HG02571 (cell line): ENCODE data around the gene PBX4.

Experiments used
- ATAC-seq: cut with Tn5 transposase; IDR thresholded peaks from one replicate; pipeline ENCODE4 v1.9.1; 2021; ENCODE audit warnings: mild to moderate bottlenecking, moderate library complexity; ENCODE audit not compliant: unreplicated experiment

PBX4 gene

DNA sequence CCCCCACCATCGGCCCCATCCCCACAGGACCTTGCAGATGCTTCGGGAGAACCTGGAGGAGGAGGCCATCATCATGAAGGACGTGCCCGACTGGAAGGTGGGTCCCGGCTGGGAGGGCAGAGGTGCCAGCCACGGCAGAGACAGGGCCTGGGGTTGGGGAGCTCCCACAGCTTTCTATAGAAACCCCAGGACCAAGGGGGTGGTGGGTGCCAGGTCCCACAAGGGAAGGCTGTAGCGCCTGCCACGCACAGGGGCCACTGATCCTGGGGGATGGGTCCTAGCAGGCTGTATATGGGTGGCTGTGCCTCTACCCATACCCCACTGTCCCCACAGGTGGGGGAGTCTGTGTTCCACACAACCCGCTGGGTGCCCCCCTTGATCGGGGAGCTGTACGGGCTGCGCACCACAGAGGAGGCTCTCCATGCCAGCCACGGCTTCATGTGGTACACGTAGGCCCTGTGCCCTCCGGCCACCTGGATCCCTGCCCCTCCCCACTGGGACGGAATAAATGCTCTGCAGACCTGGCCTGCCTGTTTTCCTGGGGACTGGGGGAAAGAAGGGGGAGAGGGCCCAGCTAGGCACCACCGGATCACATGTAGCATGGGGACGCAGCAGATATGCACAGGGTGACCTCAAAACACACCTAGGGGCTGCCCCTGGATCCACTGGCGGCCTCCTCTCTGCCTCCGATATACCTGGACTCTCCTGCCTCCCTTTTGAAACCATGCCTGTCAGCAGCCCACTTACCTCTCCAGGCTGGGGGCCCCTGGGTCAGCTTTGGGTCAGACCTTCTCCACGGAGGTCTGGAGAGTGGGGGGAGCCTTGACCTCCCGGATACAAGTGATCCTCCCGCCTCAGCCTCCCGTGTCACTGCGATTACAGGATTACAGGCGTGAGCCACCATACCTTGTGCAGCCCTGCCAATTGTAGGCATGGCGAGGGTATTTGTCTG lies 90.5 kb downstream of the PBX4 start:
- no peak for ATAC-seq

DNA sequence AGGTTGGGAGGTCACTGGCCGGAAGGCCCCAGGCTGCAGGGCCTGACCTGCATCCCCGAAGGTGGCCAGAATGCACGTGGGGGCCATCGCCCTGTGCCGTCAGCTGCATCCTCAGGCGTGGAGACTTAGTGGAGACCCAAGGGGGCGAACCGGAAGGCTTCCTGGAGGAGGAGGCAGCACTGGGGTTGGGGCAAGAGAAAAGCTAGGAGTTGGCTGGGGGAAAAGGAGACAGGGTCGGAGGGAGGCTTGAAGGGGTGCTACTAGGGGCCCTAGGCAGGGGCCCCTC lies 91.2 kb downstream of the PBX4 start:
- no peak for ATAC-seq

DNA sequence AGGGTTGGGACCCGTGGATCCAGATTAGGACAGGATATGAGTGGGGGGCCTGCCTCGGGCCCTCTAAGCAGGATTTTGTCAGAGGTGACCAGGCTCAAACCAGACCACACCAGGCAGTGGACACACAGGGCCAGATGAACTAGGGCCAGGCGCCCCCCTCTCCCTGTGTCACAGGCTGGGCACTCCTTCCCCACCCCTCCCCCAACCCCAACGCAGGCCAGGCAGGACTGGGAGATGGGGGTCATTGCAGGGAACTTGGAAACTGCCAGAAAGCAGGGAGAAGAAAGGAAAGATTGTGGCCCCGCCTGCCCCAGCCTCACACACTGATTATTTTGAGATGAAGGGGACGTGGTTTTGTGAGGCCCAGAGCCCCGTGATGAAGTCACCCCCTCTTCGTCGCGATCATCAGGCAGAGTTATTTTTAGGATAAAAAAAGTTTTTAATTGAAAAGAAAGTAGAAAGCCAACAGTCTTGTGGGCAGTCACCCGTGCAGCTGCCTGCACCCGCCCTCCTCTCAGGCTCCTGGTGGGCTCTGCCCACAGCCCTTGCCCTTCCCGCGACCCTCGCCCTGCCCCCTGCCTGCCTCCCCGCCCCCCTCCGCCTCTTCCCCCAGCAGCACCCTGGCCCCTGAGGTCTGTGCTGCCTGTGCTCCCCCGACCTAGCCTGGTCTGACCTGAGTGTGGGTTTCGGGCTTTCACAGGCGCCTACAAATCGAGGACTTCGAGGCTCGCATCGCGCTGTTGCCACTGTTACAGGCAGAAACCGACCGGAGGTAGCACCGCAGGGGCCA lies 91.7 kb downstream of the PBX4 start:
- no peak for ATAC-seq

DNA sequence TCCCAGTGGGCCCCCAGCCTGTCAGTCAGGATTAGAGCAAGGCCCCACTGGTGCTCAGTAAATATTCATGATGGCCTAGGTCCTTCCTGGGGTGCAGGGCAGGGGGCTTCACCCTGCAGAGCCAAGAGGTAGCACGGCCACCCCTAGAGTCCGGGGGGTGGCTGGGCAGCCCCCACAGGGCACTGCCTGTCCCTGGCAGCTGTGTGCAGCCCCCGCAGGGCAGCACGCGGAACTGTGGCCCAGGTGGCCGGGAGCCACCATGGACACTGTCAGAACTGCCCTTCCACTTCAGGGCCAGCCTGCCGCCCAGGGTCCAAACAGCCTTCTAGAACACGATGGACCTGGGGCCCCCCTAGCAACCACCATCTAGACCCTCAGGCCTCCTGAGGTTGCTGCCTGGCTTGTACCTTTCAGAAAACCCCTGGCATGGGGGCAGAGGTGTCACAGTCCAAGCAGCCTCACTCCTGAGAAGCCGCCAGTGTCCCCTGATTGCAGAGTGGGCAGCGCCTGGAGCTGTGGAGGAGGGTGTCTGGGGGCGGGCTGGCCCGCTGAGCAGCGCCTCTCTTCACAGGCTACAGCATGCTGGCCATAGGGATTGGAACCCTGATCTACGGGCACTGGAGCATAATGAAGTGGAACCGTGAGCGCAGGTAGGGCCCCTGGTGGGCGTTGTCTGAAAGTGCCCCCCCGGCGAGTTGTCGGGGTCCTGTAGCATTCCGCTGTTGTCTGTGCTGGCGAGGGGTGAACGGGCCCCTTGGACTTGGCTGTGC lies 92.7 kb downstream of the PBX4 start:
- ATAC-seq, result no peak

DNA sequence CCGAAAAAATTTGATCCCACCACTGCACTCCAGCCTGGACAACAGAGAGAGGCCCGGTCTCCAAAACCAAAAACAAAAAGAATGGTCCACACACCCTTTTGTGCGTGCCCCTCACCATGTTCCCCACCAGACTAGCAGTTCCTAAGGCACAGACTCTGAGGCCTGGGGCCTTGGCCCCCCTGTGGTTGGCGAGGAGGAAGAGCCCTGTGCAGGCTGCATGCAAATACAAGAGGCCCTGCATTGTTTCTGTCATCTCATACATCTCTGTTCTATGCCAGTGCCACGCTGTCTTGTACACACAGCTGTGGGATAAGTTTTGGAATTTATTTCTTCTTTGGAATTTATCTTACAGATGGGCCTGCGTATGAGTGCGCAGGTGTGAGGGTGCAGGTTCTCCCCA lies 94.4 kb downstream of the PBX4 start:
- no peak for ATAC-seq

DNA sequence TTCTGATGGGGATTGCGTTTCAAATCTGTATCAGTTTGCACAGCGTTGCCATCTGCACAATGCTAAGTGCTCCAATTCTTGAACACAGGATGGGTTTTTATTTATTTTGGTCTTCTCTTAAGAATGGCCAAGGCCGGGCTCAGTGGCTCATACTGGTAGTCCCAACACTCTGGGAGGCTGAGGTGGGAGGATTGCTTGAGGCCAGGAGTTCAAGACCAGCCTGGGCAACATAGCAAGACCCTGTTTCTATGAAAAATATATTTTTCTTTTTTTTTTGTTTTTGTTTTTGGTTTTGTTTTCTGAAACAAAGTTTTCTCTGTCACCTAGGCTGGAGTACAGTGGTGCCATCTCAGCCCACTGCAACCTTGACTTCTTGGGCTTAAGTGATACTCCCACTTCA lies 95.3 kb downstream of the PBX4 start:
- ATAC-seq, result no peak

DNA sequence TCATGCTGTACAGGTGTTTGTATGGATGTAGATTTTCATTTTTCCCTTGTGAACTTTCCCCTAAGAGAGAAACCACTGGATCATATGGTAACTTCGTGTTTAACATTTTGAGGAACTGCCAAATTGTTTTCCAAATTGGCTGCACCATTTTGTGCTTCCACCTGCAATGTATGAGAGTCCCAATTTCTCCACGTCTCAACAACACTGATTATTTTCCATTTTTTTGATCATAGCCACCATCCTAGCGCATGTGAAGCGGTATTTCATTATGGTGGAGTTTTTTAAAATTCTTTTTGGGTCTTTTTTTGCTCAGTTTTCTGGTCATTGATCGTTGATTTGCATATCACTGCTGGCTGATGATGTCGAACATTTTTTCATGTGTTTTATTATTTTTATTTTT lies 97.5 kb downstream of the PBX4 start:
- no peak for ATAC-seq

DNA sequence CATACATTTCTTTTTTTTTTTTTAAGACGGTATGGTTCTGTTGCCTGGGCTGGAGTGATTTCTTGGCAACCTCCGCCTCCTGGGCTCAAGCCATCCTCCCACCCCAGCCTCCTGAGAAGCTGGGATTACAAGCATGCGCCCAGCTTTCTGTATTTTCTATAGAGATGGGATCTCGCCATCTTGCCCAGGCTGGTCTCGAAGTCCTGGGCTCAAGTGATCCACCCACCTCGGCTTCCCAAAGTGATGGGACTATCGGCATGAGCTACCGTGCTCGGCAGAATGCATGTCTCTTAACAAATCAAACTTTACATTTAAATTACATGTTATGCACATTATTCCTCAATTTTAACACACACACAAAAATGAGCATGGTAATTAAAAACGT lies 101.3 kb downstream of the PBX4 start:
- no peak for ATAC-seq

DNA sequence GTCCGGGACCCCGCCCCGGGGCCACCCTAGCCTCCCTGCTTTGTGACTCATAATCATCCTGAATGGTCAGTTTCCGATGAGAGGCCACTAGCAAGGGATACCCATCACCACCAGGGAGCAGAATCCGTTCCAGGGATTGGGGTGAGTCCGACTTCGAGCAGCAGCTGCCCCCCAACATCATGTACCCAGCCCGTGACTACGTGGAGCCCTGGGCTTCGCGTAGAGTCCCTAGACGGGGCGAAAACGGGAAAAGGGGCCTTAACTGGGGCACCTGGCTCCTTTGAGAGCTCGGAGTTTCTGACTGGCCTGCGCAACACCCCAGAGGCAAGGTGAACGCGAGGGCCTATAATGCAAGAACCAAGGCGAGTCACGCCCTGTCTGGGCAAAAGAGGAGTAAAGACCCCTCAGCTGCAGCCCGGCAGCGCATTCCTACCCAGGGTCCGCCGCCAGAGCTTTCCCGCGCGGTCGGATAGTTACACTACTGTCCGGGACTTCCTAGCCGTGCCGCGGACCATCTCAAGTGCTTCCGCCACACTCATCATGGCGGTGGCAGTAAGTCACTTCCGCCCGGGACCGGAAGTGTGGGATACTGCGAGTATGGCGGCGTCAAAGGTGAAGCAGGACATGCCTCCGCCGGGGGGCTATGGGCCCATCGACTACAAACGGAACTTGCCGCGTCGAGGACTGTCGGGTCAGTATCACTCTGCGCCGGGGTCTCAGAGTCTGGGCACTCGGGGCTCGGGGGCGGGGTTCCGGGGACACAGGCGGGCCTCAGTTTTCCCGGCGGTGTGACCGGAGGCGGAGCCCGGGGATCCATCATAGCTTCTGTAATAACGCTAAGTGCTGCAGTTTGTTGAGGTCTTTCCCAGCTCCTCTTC lies 102.6 kb downstream of the PBX4 start, which contains the start of gene NDUFA13:
Gene NDUFA13 (plus strand): TSS at position 584 of the 878 bp plus-strand sequence. CDS start 14 bp downstream, at position 598.
- ATAC-seq, result peak; percentile 81

DNA sequence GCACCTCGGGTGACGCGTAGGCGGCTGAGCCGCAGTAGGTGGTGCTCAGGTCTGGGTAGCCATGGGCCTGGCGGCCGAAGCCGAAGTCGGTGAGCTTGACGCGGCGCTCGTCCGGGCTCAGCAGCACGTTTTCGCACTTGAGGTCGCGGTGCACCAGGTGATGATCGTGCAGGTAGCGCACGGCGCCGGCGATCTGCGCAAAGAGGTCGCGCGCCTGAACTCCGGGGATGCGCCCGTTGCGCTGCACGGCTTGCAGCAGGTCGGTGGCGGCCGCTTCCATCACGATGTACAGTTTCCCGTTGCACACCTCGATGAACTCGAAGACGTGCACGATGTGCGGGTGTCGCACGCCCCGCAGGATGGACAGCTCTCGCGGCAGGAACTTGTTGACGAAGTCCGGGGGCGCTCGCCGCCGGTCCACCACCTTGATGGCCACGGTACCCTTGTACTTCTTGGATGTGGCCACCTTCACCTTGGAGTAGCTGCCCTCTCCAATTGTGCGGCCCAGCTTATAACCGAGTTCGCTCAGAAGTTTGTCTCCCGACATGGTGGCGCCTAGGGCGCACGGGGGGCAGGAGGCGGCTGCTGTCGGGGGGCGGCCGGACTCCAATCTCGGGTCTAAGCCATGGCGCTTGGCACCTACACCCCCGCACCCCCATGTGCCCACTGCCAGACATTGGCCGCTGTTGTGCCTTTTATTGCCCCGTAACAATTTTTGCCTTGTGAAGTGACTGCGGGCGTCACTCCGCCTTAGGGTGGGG lies 103.4 kb downstream of the PBX4 start, which contains the start of gene TSSK6:
Gene TSSK6 (minus strand): TSS at position 668 of the 761 bp plus-strand sequence. CDS start 121 bp downstream, at position 547.
- ATAC-seq, result no peak

DNA sequence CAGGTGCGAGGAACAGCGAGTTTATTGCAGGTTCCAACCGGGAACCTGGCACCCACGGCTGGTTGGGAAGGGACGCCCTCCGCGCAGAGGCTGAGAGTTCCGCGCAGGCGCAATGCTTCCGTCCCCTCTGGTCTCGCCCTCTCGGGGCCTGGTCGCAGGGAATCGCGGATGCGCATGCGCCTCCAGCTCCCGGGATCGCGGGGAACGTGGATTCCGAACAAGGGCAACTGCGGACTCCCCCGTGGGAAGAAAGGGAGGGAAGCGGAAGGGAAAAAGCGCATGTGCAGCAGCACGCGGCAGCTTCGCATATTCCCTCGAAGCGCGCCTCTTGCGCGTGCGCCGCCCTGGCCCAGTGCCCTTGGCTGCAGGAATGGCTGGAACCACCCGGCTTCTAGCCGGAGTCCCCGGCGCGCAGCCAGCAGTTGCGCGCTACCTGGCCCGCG lies 104.3 kb downstream of the PBX4 start:
- ATAC-seq, result no peak

DNA sequence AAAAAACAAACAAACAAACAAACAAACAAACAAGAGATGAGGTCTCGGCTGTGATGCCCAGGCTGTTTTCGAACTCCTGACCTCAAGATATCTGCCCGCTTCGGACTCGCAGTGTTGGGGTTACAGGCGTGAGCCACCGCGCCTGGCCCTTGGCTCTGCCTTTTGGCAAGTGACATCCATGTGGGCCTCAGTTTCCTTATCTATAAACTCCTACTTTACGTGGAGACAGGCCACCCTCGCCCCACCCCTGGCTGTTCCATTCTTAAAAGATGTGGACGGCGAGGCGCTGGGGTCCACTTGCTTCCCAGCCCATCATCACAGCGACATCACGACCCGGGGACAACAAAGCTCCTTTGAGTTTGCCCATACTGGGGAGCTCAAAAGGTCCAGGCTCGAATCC lies 104.8 kb downstream of the PBX4 start:
- ATAC-seq, result no peak
